ENCODE results near the gene FANCC.
A peak's percentile ranks its signal among the peaks of the same experiment; 100 is the strongest.
"Not testable (repeated sequence)": the region's sequence is repeated elsewhere in the genome, so short reads cannot be mapped to it uniquely, and the experiment has no call there.

The FANCC gene

GRCh38 chr9:95276395-95276954, 41.0 kb downstream of the FANCC start:
- DNase-seq, result no peak

- not testable (repeated sequence) for DNase-seq
Observed at GRCh38 chr9:95274160-95274559, 43.3 kb downstream of the FANCC start.

- no peak for DNase-seq
Observed at GRCh38 chr9:95273369-95274022, 44.0 kb downstream of the FANCC start.

GRCh38 chr9:95272830-95273229, 44.7 kb downstream of the FANCC start:
- DNase-seq, result no peak

- DNase-seq, result no peak
Observed at GRCh38 chr9:95270790-95271189, 46.7 kb downstream of the FANCC start.

- peak; percentile 33 for DNase-seq
Observed at GRCh38 chr9:95269803-95270773, 47.4 kb downstream of the FANCC start.

GRCh38 chr9:95268681-95269080, 48.8 kb downstream of the FANCC start:
- peak; percentile 63 for DNase-seq

GRCh38 chr9:95266649-95267048, 50.9 kb downstream of the FANCC start:
- DNase-seq, result no peak

GRCh38 chr9:95265960-95266359, 51.5 kb downstream of the FANCC start:
- DNase-seq, result no peak

GRCh38 chr9:95264954-95265615, 52.4 kb downstream of the FANCC start:
- no peak for DNase-seq

- DNase-seq, result no peak
Observed at GRCh38 chr9:95261890-95262289, 55.6 kb downstream of the FANCC start.

GRCh38 chr9:95250462-95251221, 66.9 kb downstream of the FANCC start:
- no peak for DNase-seq

GRCh38 chr9:95249986-95250385, 67.5 kb downstream of the FANCC start:
- peak; percentile 29 for DNase-seq

- no peak for DNase-seq
Observed at GRCh38 chr9:95246547-95246946, 71.0 kb downstream of the FANCC start.

- no peak for DNase-seq
Observed at GRCh38 chr9:95242613-95243012, 74.9 kb downstream of the FANCC start.

GRCh38 chr9:95239071-95239470, 78.4 kb downstream of the FANCC start:
- DNase-seq, result no peak

- DNase-seq, result no peak
Observed at GRCh38 chr9:95237336-95237735, 80.2 kb downstream of the FANCC start.

- DNase-seq, result no peak
Observed at GRCh38 chr9:95230046-95230445, 87.5 kb downstream of the FANCC start.

GRCh38 chr9:95229230-95229915, 88.1 kb downstream of the FANCC start:
- DNase-seq, result no peak

GRCh38 chr9:95226921-95227320, 90.6 kb downstream of the FANCC start:
- DNase-seq, result no peak

- no peak for DNase-seq
Observed at GRCh38 chr9:95225726-95226106, 91.8 kb downstream of the FANCC start.
